Trophoblast cell (in vitro differentiated cells and primary cell): ENCODE data around the gene GPR22.

Source experiments
- DNase-seq, 2 donors: peaks; one replicate each; pipeline ENCODE4 v3.0.0-alpha.2; 2016
- H2AFZ ChIP-seq: 2 replicates; pipeline ENCODE4 v1.6.1; 2013; ENCODE audit warnings: low read length, moderate library complexity, mild to moderate bottlenecking; ENCODE audit not compliant: insufficient read depth, poor library complexity
- H2AK5ac ChIP-seq: 2 replicates; pipeline ENCODE4 v1.6.1; 2013; ENCODE audit warnings: mild to moderate bottlenecking, low read length
- H2BK120ac ChIP-seq: 2 replicates; pipeline ENCODE4 v1.6.1; 2013; ENCODE audit warnings: low read length, mild to moderate bottlenecking, moderate library complexity; ENCODE audit not compliant: insufficient read depth, poor library complexity
- H2BK12ac ChIP-seq: 2 replicates; pipeline ENCODE4 v1.6.1; 2013; ENCODE audit warnings: mild to moderate bottlenecking, low read length, moderate library complexity
- H2BK5ac ChIP-seq: 2 replicates; pipeline ENCODE4 v1.6.1; 2013; ENCODE audit warnings: low read length, low read depth, moderate library complexity, mild to moderate bottlenecking; ENCODE audit not compliant: poor library complexity
- H3K14ac ChIP-seq: 2 replicates; pipeline ENCODE4 v1.6.1; 2013; ENCODE audit warnings: mild to moderate bottlenecking, low read length
- H3K18ac ChIP-seq: 2 replicates; pipeline ENCODE4 v1.6.1; 2013; ENCODE audit warnings: mild to moderate bottlenecking, low read length
- H3K23ac ChIP-seq: 2 replicates; pipeline ENCODE4 v1.6.1; 2013; ENCODE audit warnings: low read length
- H3K27ac ChIP-seq: 2 replicates; pipeline ENCODE4 v1.5.1; 2013; ENCODE audit warnings: low read depth, mild to moderate bottlenecking, inconsistent platforms, low read length, moderate library complexity
- H3K27me3 ChIP-seq: 2 replicates; pipeline ENCODE4 v1.6.1; 2013; ENCODE audit warnings: inconsistent platforms, mild to moderate bottlenecking, low read length, moderate library complexity; ENCODE audit not compliant: insufficient read depth
- H3K36me3 ChIP-seq, 2 experiments: 1 replicate in 1 of 2; 2 replicates in 1 of 2; pipeline ENCODE4 v1.6.1; 2013; ENCODE audit warnings: low read length in 2 of 2, mild to moderate bottlenecking in 2 of 2, moderate library complexity in 1 of 2; ENCODE audit not compliant: insufficient read depth in 2 of 2, control insufficient read depth in 1 of 2
- H3K4ac ChIP-seq: 2 replicates; pipeline ENCODE4 v1.6.1; 2013; ENCODE audit warnings: low read depth, mild to moderate bottlenecking, low read length, moderate library complexity
- H3K4me1 ChIP-seq, 2 experiments: 1 replicate in 1 of 2; 2 replicates in 1 of 2; pipeline ENCODE4 v1.6.1; 2013; ENCODE audit warnings: low read length in 2 of 2, mild to moderate bottlenecking in 2 of 2, moderate library complexity in 1 of 2; ENCODE audit not compliant: insufficient read depth in 2 of 2, control insufficient read depth in 1 of 2
- H3K4me2 ChIP-seq: 2 replicates; pipeline ENCODE4 v1.6.1; 2013; ENCODE audit warnings: inconsistent platforms, mild to moderate bottlenecking, low read length, moderate library complexity
- H3K4me3 ChIP-seq: 2 replicates; pipeline ENCODE4 v1.5.1; 2013; ENCODE audit warnings: mild to moderate bottlenecking, low read depth, low read length, inconsistent platforms
- H3K79me1 ChIP-seq: one replicate; pipeline ENCODE4 v1.6.1; 2013; ENCODE audit warnings: low read length
- H3K79me2 ChIP-seq: 2 replicates; pipeline ENCODE4 v1.6.1; 2013; ENCODE audit warnings: low read length, mild to moderate bottlenecking; ENCODE audit not compliant: control insufficient read depth, insufficient read depth, poor library complexity
- H3K9ac ChIP-seq: 2 replicates; pipeline ENCODE4 v1.6.1; 2013; ENCODE audit warnings: mild to moderate bottlenecking, low read length
- H3K9me3 ChIP-seq: 2 replicates; pipeline ENCODE4 v1.6.1; 2013; ENCODE audit warnings: low read depth, mild to moderate bottlenecking, control low read depth, inconsistent platforms, low read length; ENCODE audit not compliant: insufficient read depth
- H4K12ac ChIP-seq: 2 replicates; pipeline ENCODE4 v1.6.1; 2013; ENCODE audit warnings: low read depth, mild to moderate bottlenecking, low read length, moderate library complexity
- H4K8ac ChIP-seq: 2 replicates; pipeline ENCODE4 v1.6.1; 2013; ENCODE audit warnings: low read depth, mild to moderate bottlenecking, low read length, moderate library complexity
- H4K91ac ChIP-seq: one replicate; pipeline ENCODE4 v1.6.1; 2013; ENCODE audit warnings: low read depth, mild to moderate bottlenecking, low read length, moderate library complexity
- WGBS: extraction: QIAGEN DNeasy Blood & Tissue Kit; methylation state at CpG from one replicate; pipeline ENCODE4 v1.1.7; 2013; ENCODE audit warnings: missing lambda C conversion rate; ENCODE audit not compliant: insufficient read length, insufficient coverage; ENCODE audit errors: extremely low coverage; 5-methylcytosine and 5-hydroxymethylcytosine counted together

Gene GPR22

GRCh38 chr7:107474104-107474521 is 4.3 kb downstream of the GPR22 start:
- Histone ChIP-seq H2AK5ac (no peak overlapping the region), H3K18ac (no peak overlapping the region), H2BK120ac (no peak overlapping the region), H3K27ac (no peak overlapping the region), H3K79me1 (no peaks in the 10 kb centered on the region), H3K23ac (no peak overlapping the region), H3K4me2 (no peak overlapping the region), H4K8ac (no peak overlapping the region), H3K4me3 (no peak overlapping the region), H2BK5ac (no peak overlapping the region), H2BK12ac (no peak overlapping the region), H4K12ac (no peak overlapping the region), H3K14ac (no peak overlapping the region), H3K4ac (no peak overlapping the region), H3K27me3 (no peaks in the 10 kb centered on the region), H3K36me3 (no peaks in the 10 kb centered on the region), H3K9ac (no peak overlapping the region), H2AFZ (no peak overlapping the region), H3K79me2 (no peaks in the 10 kb centered on the region), H4K91ac (no peak overlapping the region), H3K4me1 (no peaks in the 10 kb centered on the region), H3K9me3 (no peaks in the 10 kb centered on the region)
- no CpG with 5 or more reads among the region's 5 CpGs for WGBS
- no peak for DNase-seq

GRCh38 chr7:107479303-107479702 is 9.4 kb downstream of the GPR22 start:
- Histone ChIP-seq H2AK5ac (no peak overlapping the region), H4K91ac (no peak overlapping the region), H3K36me3 (no peaks in the 10 kb centered on the region), H3K14ac (no peak overlapping the region), H3K23ac (no peak overlapping the region), H4K8ac (no peak overlapping the region), H4K12ac (no peak overlapping the region), H3K27ac (no peak overlapping the region), H3K79me1 (no peaks in the 10 kb centered on the region), H2BK12ac (no peak overlapping the region), H3K79me2 (no peaks in the 10 kb centered on the region), H2BK5ac (no peak overlapping the region), H3K9me3 (no peaks in the 10 kb centered on the region), H3K4me3 (no peak overlapping the region), H3K4me1 (no peaks in the 10 kb centered on the region), H2AFZ (no peak overlapping the region), H3K18ac (no peak overlapping the region), H3K27me3 (no peaks in the 10 kb centered on the region), H3K9ac (no peak overlapping the region), H2BK120ac (no peak overlapping the region), H3K4me2 (no peak overlapping the region), H3K4ac (no peak overlapping the region)
- no peak for DNase-seq
- WGBS, result no CpG with 5 or more reads among the region's 2 CpGs

- Histone ChIP-seq H4K91ac (no peak overlapping the region), H3K23ac (no peak overlapping the region), H2AK5ac (no peak overlapping the region), H3K79me1 (no peaks in the 10 kb centered on the region), H3K4me3 (no peak overlapping the region), H2BK120ac (no peak overlapping the region), H2BK12ac (no peak overlapping the region), H3K9ac (no peak overlapping the region), H3K4me2 (no peak overlapping the region), H3K18ac (no peak overlapping the region), H3K9me3 (no peaks in the 10 kb centered on the region), H3K4me1 (no peaks in the 10 kb centered on the region), H2BK5ac (no peak overlapping the region), H3K27ac (no peak overlapping the region), H3K79me2 (no peaks in the 10 kb centered on the region), H4K8ac (no peak overlapping the region), H3K14ac (no peak overlapping the region), H2AFZ (no peak overlapping the region), H3K27me3 (no peaks in the 10 kb centered on the region), H3K4ac (no peak overlapping the region), H4K12ac (no peak overlapping the region), H3K36me3 (no peaks in the 10 kb centered on the region)
- no peak for DNase-seq
- WGBS, result 100% methylated on average over 1 of the region's 3 CpGs
Measured at GRCh38 chr7:107480932-107481331, 11.1 kb downstream of the GPR22 start.

GRCh38 chr7:107482571-107482970 is 12.7 kb downstream of the GPR22 start:
- Histone ChIP-seq H2AFZ (no peak overlapping the region), H2BK5ac (no peak overlapping the region), H3K9ac (no peak overlapping the region), H3K27ac (no peak overlapping the region), H3K27me3 (no peaks in the 10 kb centered on the region), H3K79me2 (no peaks in the 10 kb centered on the region), H3K4me2 (no peak overlapping the region), H3K79me1 (no peaks in the 10 kb centered on the region), H3K14ac (no peak overlapping the region), H3K23ac (no peak overlapping the region), H3K4ac (no peak overlapping the region), H4K12ac (no peak overlapping the region), H4K91ac (no peak overlapping the region), H2BK12ac (no peak overlapping the region), H3K4me1 (no peaks in the 10 kb centered on the region), H3K9me3 (no peaks in the 10 kb centered on the region), H4K8ac (no peak overlapping the region), H3K36me3 (no peaks in the 10 kb centered on the region), H3K4me3 (no peak overlapping the region), H2AK5ac (no peak overlapping the region), H3K18ac (no peak overlapping the region), H2BK120ac (no peak overlapping the region)
- no peak for DNase-seq
- WGBS, result no CpG with 5 or more reads among the region's 1 CpG
